NT2/D1 (cell line): ENCODE measurements around the gene TMPRSS11D.

Experiments
- YY1 ChIP-seq: IDR thresholded peaks from 2 replicates; pipeline ENCODE4 v1.6.1; 2011; ENCODE audit not compliant: insufficient read length, insufficient read depth
- ZNF274 ChIP-seq: IDR thresholded peaks from 2 replicates; pipeline ENCODE4 v1.6.1; 2011; ENCODE audit warnings: mild to moderate bottlenecking, low read depth, low read length

DNA sequence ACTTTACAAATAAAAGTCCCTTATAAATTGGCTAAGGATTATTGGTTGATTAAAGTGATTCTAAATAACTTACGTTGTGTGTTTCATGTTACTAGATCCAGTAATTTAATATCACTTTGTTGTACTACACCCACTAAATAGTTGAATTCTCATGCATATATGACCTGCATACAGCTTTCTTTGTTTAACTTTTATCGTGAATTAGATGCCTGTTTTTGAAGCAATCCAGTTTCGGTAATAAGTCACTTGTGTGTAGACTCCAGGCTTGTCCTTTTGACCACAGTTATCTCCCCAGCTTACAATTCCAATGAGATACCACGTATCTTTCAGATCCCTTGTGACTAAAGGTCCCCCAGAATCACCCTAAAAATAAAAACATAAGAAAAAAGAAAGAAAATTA lies 27.3 kb upstream of the TMPRSS11D start:
- TF ChIP-seq YY1, result no peak
- no peak for TF ChIP-seq ZNF274
